GM12878 (cell line): Measurements from ENCODE around the gene EEF1A2. TPM values are rescaled to one million over a fixed set of nuclear protein-coding genes. Genes with fewer than 3 reads are reported as not detected.

ENCODE experiments used
- ATAC-seq: fragments of 200-7000 bp; cut with Tn5 transposase; 3 replicates; pipeline ENCODE4 v1.9.1; 2020; ENCODE audit warnings: mild to moderate bottlenecking, moderate library complexity
- BruUV-seq: library from RNA; stranded (reverse); fragments of 400-500 nt; replicated peaks from 2 replicates; lab custom pipeline; 2021; lab: Mats Ljungman, UMichigan
- CTCF ChIA-PET: fragments of 300-600 bp; sonication (Branson Sonifier 250); formaldehyde crosslinking; extraction: SDS; loops from one replicate; lab custom pipeline; 2021; ENCODE audit warnings: inconsistent platforms; lab: Yijun Ruan, JAX
- POLR2A ChIA-PET: fragments of 350-600 bp; formaldehyde crosslinking; extraction: SDS; loops from one replicate; lab custom pipeline; 2021; ENCODE audit warnings: inconsistent platforms; lab: Charles Lee
- RAD21 ChIA-PET: fragments of 300-600 bp; sonication (Branson Sonifier 250); formaldehyde crosslinking; loops from one replicate; lab custom pipeline; 2023; ENCODE audit warnings: antibody characterized with exemption; ENCODE audit not compliant: unreplicated experiment; lab: Charles Lee
- SMC1A ChIA-PET: fragments of 300-600 bp; sonication (Branson Sonifier 250); formaldehyde crosslinking; loops from one replicate; lab custom pipeline; 2023; ENCODE audit not compliant: unreplicated experiment, uncharacterized antibody; lab: Charles Lee
- DNase-seq: peaks from one replicate; pipeline ENCODE4 v3.0.0-alpha.2; 2011; ENCODE audit warnings: low read depth, low spot score
- FAIRE-seq: peaks from 3 replicates; lab custom pipeline; 2011; peaks lifted over from hg19 to GRCh38; lab: Jason Lieb, UNC
- H2AFZ ChIP-seq: 2 replicates; pipeline ENCODE4 v1.6.0; 2011; ENCODE audit warnings: low read depth, low read length, control low read depth; ENCODE audit not compliant: control insufficient read depth
- H3K27ac ChIP-seq: 2 replicates; pipeline ENCODE4 v1.5.1; 2011; ENCODE audit warnings: control low read depth; ENCODE audit not compliant: control insufficient read depth, insufficient read depth
- H3K27me3 ChIP-seq, 2 experiments: replicated peaks in 1 of 2; 2 replicates each; pipeline versions ENCODE4 v1.6.0 to v1.6.1; 2011; ENCODE audit warnings: low read length in 1 of 2; ENCODE audit not compliant: control insufficient read depth in 2 of 2, insufficient read depth in 2 of 2
- H3K36me3 ChIP-seq, 2 experiments: 2 replicates each; pipeline ENCODE4 v1.5.1; 2011; ENCODE audit warnings: low read length in 1 of 2; ENCODE audit not compliant: control insufficient read depth in 2 of 2, insufficient read depth in 2 of 2
- H3K4me1 ChIP-seq: 2 replicates; pipeline ENCODE4 v1.6.1; 2011; ENCODE audit warnings: mild to moderate bottlenecking, low read length, moderate library complexity, mixed read lengths; ENCODE audit not compliant: control insufficient read depth, insufficient read depth
- H3K4me2 ChIP-seq: 2 replicates; pipeline ENCODE4 v1.6.0; 2011; ENCODE audit warnings: control low read depth; ENCODE audit not compliant: control insufficient read depth, insufficient read depth
- H3K4me3 ChIP-seq: fragments of 200-600 bp; sonication (generic); 2 replicates; pipeline ENCODE4 v1.5.1; 2016
- H3K79me2 ChIP-seq: 2 replicates; pipeline ENCODE4 v1.6.0; 2011; ENCODE audit warnings: low read length; ENCODE audit not compliant: control insufficient read depth, insufficient read depth
- H3K9ac ChIP-seq: 2 replicates; pipeline ENCODE4 v1.8.0; 2011; ENCODE audit warnings: low read length, control low read depth, mixed read lengths; ENCODE audit not compliant: control insufficient read depth, insufficient read depth
- H3K9me3 ChIP-seq: replicated peaks from 3 replicates; pipeline ENCODE4 v1.5.1; 2011; ENCODE audit warnings: mild to moderate bottlenecking, low read length; ENCODE audit not compliant: control insufficient read depth, insufficient read depth
- H4K20me1 ChIP-seq: 2 replicates; pipeline ENCODE4 v1.6.0; 2011; ENCODE audit not compliant: control insufficient read depth, insufficient read depth
- BCL11A ChIP-seq: IDR thresholded peaks from 2 replicates; pipeline ENCODE4 v1.6.1; 2011; ENCODE audit warnings: low read depth, low read length
- CHD1 ChIP-seq: IDR thresholded peaks from 2 replicates; pipeline ENCODE4 v1.6.1; 2012; ENCODE audit warnings: low read depth, low read length, improper control_type of control experiment
- E2F4 ChIP-seq: IDR thresholded peaks from 2 replicates; pipeline ENCODE4 v1.6.1; 2012; ENCODE audit warnings: low read depth, low read length, improper control_type of control experiment
- JUNB ChIP-seq: IDR thresholded peaks from 2 replicates; pipeline ENCODE4 v1.6.1; 2016; ENCODE audit warnings: antibody characterized with exemption, mild to moderate bottlenecking
- NFIC ChIP-seq: IDR thresholded peaks from 2 replicates; pipeline ENCODE4 v1.6.1; 2012; ENCODE audit warnings: low read depth, mild to moderate bottlenecking, inconsistent platforms, low read length, moderate library complexity
- NR2C2 ChIP-seq: IDR thresholded peaks from 2 replicates; pipeline ENCODE4 v1.6.1; 2011; ENCODE audit warnings: borderline replicate concordance, low read depth; ENCODE audit not compliant: control insufficient read depth, insufficient read length
- POLR2AphosphoS5 ChIP-seq: IDR thresholded peaks from 2 replicates; pipeline ENCODE4 v1.6.1; 2011; ENCODE audit warnings: mild to moderate bottlenecking, low read length, inconsistent platforms
- PRDM15 ChIP-seq: fragments of 450-650 bp; formaldehyde crosslinking; IDR thresholded peaks from 2 replicates; pipeline ENCODE4 v1.4.0; 2020; ENCODE audit warnings: mild to moderate bottlenecking, moderate library complexity
- SPI1 ChIP-seq: IDR thresholded peaks from 2 replicates; pipeline ENCODE4 v1.6.1; 2011; ENCODE audit warnings: low read depth, mild to moderate bottlenecking, low read length, moderate library complexity, borderline replicate concordance; ENCODE audit not compliant: insufficient read depth
- SREBF1 ChIP-seq: IDR thresholded peaks from 2 replicates; pipeline ENCODE4 v1.6.1; 2012; ENCODE audit warnings: mild to moderate bottlenecking, low read length
- TAF1 ChIP-seq: IDR thresholded peaks from 2 replicates; pipeline ENCODE4 v1.6.1; 2011; ENCODE audit warnings: mild to moderate bottlenecking, low read depth, low read length, borderline replicate concordance
- TARDBP ChIP-seq: IDR thresholded peaks from 2 replicates; pipeline ENCODE4 v1.6.1; 2016; ENCODE audit warnings: borderline replicate concordance
- TCF3 ChIP-seq: IDR thresholded peaks from 2 replicates; pipeline ENCODE4 v1.6.1; 2012; ENCODE audit warnings: low read depth, mild to moderate bottlenecking, low read length, borderline replicate concordance; ENCODE audit not compliant: insufficient read depth
- YY1 ChIP-seq: IDR thresholded peaks from 2 replicates; pipeline ENCODE4 v1.6.1; 2011; ENCODE audit warnings: low read depth, mild to moderate bottlenecking, low read length
- ZNF687 ChIP-seq: fragments of 450-650 bp; IDR thresholded peaks from 2 replicates; pipeline ENCODE4 v1.6.1; 2017; ENCODE audit warnings: mild to moderate bottlenecking, moderate library complexity
- WGBS: methylation state at CpG from one replicate; pipeline ENCODE4 v1.1.6; 2016; ENCODE audit warnings: low lambda C conversion rate; ENCODE audit not compliant: insufficient replicate concordance, insufficient coverage; ENCODE audit errors: missing lambda C conversion rate; 5-methylcytosine and 5-hydroxymethylcytosine counted together
- in situ Hi-C: fragments of 300-500 bp; cut with MboI; formaldehyde crosslinking; loops from 9 replicates; pipeline ENCODE4 v1.14.3; 2018; ENCODE audit warnings: mixed read lengths
- intact Hi-C: fragments of 100-400 bp; cut with micrococcal nuclease; formaldehyde crosslinking; loops from one replicate; pipeline ENCODE4 v1.14.2; 2022; ENCODE audit not compliant: unreplicated experiment
- polyA plus RNA-seq, 11 experiments: library from polyadenylated mRNA; depleted of rRNA in 4 of 11; unstranded in 6 of 11; stranded (reverse) in 5 of 11; fragments of >200 nt; fragmentation: Nextera tagmentation in 4 of 11; fragmentation: Illumina TruSeq in 1 of 11; extraction: Ambion mirVana in 4 of 11; extraction: Trizol in 1 of 11; gene quantifications; 1 replicate in 1 of 11; 2 replicates in 10 of 11; pipeline versions ENCODE4 v1.2.1 to v1.2.3, GENCODE V29; 2011 to 2016; ENCODE audit warnings: inconsistent platforms in 2 of 11, missing spikeins in 2 of 11, low read depth in 1 of 11
- total RNA-seq, 4 experiments: library from RNA; depleted of rRNA in 3 of 4; stranded (reverse); fragments of >200 nt in 3 of 4; fragmentation: Illumina TruSeq in 1 of 4; extraction: Trizol in 1 of 4; gene quantifications; 2 replicates each; pipeline versions ENCODE4 v1.2.1 to v1.2.3, GENCODE V29; 2013 to 2021

EEF1A2 gene
- total and polyA plus RNA-seq, 10 of the 15 experiments (the other 5 are each of a cell fraction or from before 2014, with no cell fraction given), result 0.56 TPM; not detected in 9

GRCh38 chr20:63493563-63494020, 5.3 kb downstream of the EEF1A2 start:
- intact Hi-C loops, result no loop called here
- in situ Hi-C loops, result no loop called here
- CTCF ChIA-PET, result interaction anchor here (1.1 kb wide), 1 partner anchor 44 kb away, joined by 3 read pairs; the partner anchor contains the start of gene PTK6
- no TSS peak for BruUV-seq
- Histone ChIP-seq H3K9me3 (no peaks in the 10 kb centered on the region), H3K27me3 (peaks cover 0 to 4% of the 10 kb centered on the region in 2 experiments; a peak in 1 of 4 replicates), H3K79me2 (no peaks in the 10 kb centered on the region), H4K20me1 (no peaks in the 10 kb centered on the region), H3K4me3 (no peak overlapping the region), H3K27ac (no peak overlapping the region), H2AFZ (no peak overlapping the region), H3K36me3 (no peaks in the 10 kb centered on the region), H3K4me1 (no peaks in the 10 kb centered on the region), H3K9ac (no peak overlapping the region), H3K4me2 (no peak overlapping the region)
- no peak for DNase-seq
- FAIRE-seq, result no peak
- 13% methylated on average over 13 of the region's 13 CpGs for WGBS
- SMC1A ChIA-PET, result no interaction called here
- no peak for TF ChIP-seq NR2C2
- no peak for TF ChIP-seq ZNF687
- no peak for TF ChIP-seq PRDM15
- TF ChIP-seq JUNB, result no peak
- TF ChIP-seq NFIC, result no peak
- no peak for TF ChIP-seq BCL11A
- TF ChIP-seq TCF3, result no peak
- TF ChIP-seq SPI1, result no peak
- no peak for TF ChIP-seq CHD1
- no peak for TF ChIP-seq TAF1
- no peak for TF ChIP-seq TARDBP
- no peak for TF ChIP-seq POLR2AphosphoS5
- no peak for TF ChIP-seq SREBF1
- no peak for TF ChIP-seq YY1
- TF ChIP-seq E2F4, result no peak
- ATAC-seq, result no peak
- RAD21 ChIA-PET, result no interaction called here
- POLR2A ChIA-PET, result no interaction called here
